ENCODE results near the gene SYT5.

DNA sequence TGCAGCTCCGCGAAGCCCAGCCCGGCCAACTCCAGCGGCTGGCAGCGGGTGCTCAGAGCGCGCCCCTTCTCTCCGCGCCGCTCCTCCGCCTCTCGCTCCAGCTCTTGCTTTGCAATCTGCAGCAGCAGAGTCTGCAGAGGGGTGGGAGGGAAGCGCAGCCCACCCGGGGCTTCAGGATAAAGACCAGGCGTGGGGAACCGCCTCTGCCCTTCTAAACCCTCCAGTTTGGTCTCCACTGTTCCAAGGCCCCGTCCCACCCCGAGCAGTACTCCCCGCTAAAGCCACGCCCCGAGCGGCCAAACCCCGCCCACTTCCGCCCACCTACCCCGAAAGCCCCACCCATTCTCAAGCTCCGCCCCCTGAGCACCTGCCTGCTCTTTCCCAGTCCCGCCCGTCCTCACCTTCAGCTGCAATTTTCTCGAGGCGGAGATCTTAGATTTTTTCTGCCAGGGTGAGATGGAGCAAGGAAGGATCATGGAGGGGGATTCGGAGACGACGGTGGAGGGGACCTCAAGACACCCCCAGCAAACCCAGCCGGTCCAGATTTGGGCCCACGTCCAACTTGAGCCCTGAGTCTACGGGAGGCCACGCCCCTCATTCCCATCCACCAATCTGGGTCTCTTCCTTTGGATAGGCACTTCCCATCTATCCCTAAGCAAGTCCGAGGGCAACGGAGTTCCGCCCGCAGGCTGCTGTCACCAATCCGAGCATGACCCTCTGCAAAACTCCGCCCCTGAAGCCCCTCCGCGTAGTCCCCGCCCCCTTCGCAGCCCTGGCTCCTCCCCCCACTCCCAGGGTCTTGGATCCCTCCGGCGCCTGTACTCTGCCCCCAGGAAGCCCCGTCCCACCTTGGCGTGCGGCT is 23.7 kb downstream of the SYT5 start:
- TF ChIP-seq DACH1 (IDR thresholded peaks at IDR 0.05; ENCODE audit: partially characterized antibody) (no peak), EGR1 (conservative IDR thresholded peaks at IDR 0.05) (peak; percentile 92), ZNF146 (CRISPR knock-in tag; IDR thresholded peaks at IDR 0.05; ENCODE audit: unreplicated experiment) (no peak), MEF2D (tag; conservative IDR thresholded peaks at IDR 0.05; ENCODE audit: low read depth) (no peak), FIP1L1 (IDR thresholded peaks at IDR 0.05; ENCODE audit: low read depth, low read length, poor library complexity, severe bottlenecking) (no peak)
- TF ChIP-seq, protein P1, sequence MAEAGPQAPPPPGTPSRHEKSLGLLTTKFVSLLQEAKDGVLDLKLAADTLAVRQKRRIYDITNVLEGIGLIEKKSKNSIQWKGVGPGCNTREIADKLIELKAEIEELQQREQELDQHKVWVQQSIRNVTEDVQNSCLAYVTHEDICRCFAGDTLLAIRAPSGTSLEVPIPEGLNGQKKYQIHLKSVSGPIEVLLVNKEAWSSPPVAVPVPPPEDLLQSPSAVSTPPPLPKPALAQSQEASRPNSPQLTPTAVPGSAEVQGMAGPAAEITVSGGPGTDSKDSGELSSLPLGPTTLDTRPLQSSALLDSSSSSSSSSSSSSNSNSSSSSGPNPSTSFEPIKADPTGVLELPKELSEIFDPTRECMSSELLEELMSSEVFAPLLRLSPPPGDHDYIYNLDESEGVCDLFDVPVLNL (CRISPR knock-in tag; IDR thresholded peaks at IDR 0.05; ENCODE audit: low read depth) = no peak
- TF ChIP-seq, protein P2, sequence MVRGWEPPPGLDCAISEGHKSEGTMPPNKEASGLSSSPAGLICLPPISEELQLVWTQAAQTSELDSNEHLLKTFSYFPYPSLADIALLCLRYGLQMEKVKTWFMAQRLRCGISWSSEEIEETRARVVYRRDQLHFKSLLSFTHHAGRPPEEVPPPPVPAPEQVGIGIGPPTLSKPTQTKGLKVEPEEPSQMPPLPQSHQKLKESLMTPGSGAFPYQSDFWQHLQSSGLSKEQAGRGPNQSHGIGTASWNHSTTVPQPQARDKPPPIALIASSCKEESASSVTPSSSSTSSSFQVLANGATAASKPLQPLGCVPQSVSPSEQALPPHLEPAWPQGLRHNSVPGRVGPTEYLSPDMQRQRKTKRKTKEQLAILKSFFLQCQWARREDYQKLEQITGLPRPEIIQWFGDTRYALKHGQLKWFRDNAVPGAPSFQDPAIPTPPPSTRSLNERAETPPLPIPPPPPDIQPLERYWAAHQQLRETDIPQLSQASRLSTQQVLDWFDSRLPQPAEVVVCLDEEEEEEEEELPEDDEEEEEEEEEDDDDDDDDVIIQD (CRISPR knock-in tag; IDR thresholded peaks at IDR 0.05) = no peak
